HG02970 (cell line): ENCODE measurements around the gene ATP2B3.
A peak's percentile ranks its signal among the peaks of the same experiment; 100 is the strongest.

Experiments used
- ATAC-seq: cut with Tn5 transposase; IDR thresholded peaks from one replicate; pipeline ENCODE4 v1.9.1; 2021; ENCODE audit warnings: mild to moderate bottlenecking, moderate library complexity, moderate number of reproducible peaks; ENCODE audit not compliant: unreplicated experiment, low FRiP score

The ATP2B3 gene

DNA sequence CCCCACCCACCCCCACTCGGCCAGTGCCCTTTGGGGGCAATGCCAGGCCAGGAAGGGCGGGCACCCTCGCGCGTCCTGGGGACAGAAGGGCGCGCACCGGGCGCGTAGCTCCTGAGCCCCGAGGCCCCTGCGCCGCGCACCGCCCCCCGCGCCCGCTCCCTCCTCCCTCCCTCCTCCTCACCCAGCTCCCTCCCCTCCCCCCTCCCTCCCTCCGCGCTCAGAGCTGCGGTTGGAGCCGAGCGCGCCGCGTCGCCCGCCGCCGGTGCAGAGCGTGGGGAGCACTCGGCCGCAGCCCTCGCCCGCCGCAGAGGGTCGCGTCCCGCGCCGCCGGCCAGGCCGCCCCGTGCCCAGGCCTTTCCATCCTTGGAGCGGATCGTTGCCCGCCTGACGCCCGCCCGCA lies at the start of gene ATP2B3:
TSS of gene ATP2B3 (plus strand) at position 220 of the 400 bp plus-strand sequence. CDS start 18,606 bp downstream, outside the sequence.
- no peak for ATAC-seq

GRCh38 chrX:153468008-153468580 lies 49.3 kb upstream of the ATP2B3 start:
- no peak for ATAC-seq

- peak; percentile 10 for ATAC-seq
These were observed 47.5 kb upstream of the ATP2B3 start for GRCh38 chrX:153469811-153470410.

GRCh38 chrX:153470411-153471363 lies 46.8 kb upstream of the ATP2B3 start, which contains the start of gene HAUS7:
HAUS7 (minus strand) TSS chrX:153470576; CDS start chrX:153470557, 19 bp downstream.
- peak; percentile 57 for ATAC-seq

- ATAC-seq, result no peak
These were observed 45.7 kb upstream of the ATP2B3 start for GRCh38 chrX:153471663-153472280.

- ATAC-seq, result no peak
These were observed 44.3 kb upstream of the ATP2B3 start for GRCh38 chrX:153473126-153473525.

- ATAC-seq, result no peak
These were observed 43.2 kb upstream of the ATP2B3 start for GRCh38 chrX:153474266-153474665.

DNA sequence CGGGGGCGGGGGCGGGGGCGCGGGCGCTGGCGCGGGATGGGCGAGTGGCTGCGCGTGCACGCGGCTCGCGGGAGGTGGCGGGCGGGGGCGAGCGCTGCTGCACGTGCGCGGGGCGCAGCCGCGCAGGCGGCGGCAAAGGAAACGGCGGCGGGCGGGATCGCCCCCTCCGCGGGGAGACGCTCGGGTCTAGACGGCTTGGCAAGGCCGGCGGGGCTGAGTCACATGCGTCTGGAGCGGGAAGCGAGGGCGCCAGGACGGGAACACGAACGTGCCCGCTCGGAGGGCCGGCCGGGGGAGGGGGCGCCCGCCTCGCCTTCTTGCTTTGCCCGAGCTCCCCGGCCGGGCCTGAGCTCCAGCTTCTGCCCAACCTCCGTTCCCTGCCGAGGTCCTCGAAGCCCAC lies 42.7 kb upstream of the ATP2B3 start:
- no peak for ATAC-seq

GRCh38 chrX:153475271-153475670 lies 42.2 kb upstream of the ATP2B3 start:
- no peak for ATAC-seq

DNA sequence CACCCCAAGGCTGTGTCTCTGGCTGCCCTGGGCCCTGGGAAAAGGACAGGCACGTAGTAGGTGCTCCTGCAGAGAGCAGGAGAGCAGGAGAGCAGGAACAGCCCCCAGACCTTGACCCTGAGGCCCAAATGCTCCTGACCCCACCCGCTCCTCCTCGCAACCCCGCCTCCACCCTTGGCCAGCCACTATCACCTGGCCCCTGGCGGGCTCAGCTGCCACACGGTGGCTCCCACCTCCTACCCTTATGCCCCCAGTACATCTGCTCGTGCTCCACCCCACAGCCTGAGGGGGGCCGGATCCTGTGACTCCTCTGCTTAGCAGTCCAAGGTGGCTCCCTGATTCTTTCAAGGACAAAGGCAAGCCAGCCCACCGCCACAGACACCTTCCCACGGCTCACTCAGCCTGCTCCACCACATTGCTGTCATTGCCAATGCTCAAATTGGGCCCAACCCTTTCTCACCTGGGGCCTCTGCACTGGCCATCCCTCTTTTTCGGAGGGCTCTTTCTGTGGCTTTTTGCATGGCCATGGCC lies 41.6 kb upstream of the ATP2B3 start:
- ATAC-seq, result no peak

- ATAC-seq, result no peak
These were observed 40.6 kb upstream of the ATP2B3 start for GRCh38 chrX:153476666-153477363.

- ATAC-seq, result no peak
These were observed 40.0 kb upstream of the ATP2B3 start for GRCh38 chrX:153477364-153477857.

DNA sequence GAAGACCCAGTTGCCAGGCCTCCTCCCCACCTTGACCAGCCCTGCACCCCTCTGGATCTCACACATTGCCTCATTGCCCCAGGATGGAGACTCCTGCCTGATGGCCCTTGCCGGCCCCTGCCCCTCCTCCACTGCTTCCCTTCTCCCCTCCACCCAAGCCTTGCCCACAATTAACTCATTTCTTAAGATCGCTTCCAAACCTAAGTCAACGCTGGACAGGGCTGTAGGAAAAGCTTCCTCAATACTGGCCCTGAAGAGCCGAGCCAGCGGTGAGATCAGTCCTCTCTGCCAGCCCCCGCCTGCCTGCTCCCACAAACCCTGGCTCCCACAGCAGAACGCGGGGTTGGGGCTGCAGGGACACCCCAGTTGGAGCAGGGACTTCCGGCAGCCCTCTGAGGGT lies 39.5 kb upstream of the ATP2B3 start:
- no peak for ATAC-seq

GRCh38 chrX:153478746-153479145 lies 38.7 kb upstream of the ATP2B3 start:
- ATAC-seq, result no peak

DNA sequence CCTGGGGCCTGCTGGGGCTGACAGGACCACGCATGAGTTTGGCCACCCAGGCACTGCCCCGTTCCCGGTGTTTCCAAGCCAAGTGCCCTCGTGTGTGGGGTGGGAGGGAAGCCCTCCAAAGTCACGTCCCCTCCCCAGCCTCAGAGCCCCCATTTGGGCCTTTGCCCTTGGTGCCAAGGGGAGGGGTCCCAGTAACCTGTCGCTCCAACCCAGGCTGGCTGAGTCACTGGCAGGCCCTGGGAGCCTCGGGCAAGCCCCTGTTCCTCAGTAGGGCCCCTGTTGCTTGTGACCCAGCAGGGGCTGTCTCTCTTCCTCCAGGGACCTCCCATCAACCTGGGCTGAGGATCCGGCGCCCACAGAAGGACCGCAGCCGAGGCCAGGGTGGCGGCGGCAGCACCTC lies 36.4 kb upstream of the ATP2B3 start:
- no peak for ATAC-seq

GRCh38 chrX:153482376-153483015 lies 34.9 kb upstream of the ATP2B3 start:
- no peak for ATAC-seq

- ATAC-seq, result no peak
These were observed 31.9 kb upstream of the ATP2B3 start for GRCh38 chrX:153485396-153486080.

GRCh38 chrX:153486171-153486570 lies 31.3 kb upstream of the ATP2B3 start:
- ATAC-seq, result no peak

DNA sequence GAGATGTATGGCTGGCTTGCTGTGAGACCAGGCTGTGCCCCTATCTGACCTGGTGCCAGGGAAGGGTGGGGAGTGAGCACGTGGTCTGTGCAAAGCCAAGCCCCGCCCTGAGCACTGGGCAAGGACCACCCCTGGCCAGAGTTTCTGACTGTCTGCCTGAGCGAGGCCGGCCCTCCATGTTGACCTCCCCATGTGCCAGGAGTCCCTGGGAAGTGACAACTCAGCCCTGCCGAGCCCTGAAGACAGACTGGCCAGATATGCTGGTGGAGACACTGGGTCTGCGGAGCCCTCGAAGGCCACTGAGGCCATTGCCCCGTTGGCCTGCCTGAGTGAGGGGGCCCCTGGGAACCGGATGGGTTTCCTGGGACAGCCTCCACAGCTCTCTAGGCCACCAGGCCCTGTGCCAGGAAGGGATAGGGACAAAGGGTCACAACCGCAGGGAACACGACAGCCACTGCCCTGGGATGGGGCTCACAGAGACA lies 29.8 kb upstream of the ATP2B3 start:
- no peak for ATAC-seq
